T-helper 2 cell treated with Interferon-gamma antibody and Interleukin-4, amounts not matched to agents 5 μg/mL and 100 μg/mL, for 36 hours (primary cell): ENCODE data around the gene NGDN.
"Not testable (repeated sequence)": the region's sequence is repeated elsewhere in the genome, so short reads cannot be mapped to it uniquely, and the experiment has no call there.

Source experiments
- DNase-seq: peaks from one replicate; pipeline ENCODE4 v3.0.0; 2021; ENCODE audit warnings: low spot score
- H3K27ac Mint-ChIP-seq: one replicate; pipeline ENCODE4 v1.8.0; 2021; ENCODE audit warnings: mild to moderate bottlenecking, mixed read lengths
- H3K27me3 Mint-ChIP-seq: one replicate; pipeline ENCODE4 v1.8.0; 2021; ENCODE audit warnings: low read depth, mixed read lengths
- H3K36me3 Mint-ChIP-seq: one replicate; pipeline ENCODE4 v1.8.0; 2021; ENCODE audit warnings: low read depth, mixed read lengths
- H3K4me1 Mint-ChIP-seq: one replicate; pipeline ENCODE4 v1.8.0; 2021; ENCODE audit warnings: low read depth, mixed read lengths
- H3K4me3 Mint-ChIP-seq: one replicate; pipeline ENCODE4 v1.8.0; 2022; ENCODE audit warnings: mild to moderate bottlenecking, moderate library complexity, mixed read lengths
- H3K9me3 Mint-ChIP-seq: one replicate; pipeline ENCODE4 v1.8.0; 2021; ENCODE audit warnings: mixed read lengths

Gene NGDN

GRCh38 chr14:23469127-23469905 lies at the start of gene NGDN:
NGDN (plus strand) TSS chr14:23469703; CDS start chr14:23469716, 13 bp downstream.
- H3K9me3 Mint-ChIP-seq, result peaks cover 2% of the 10 kb centered on the region
- peaks cover 6% of the 10 kb centered on the region for H3K4me1 Mint-ChIP-seq
- no peak within 1 kb of the TSS for H3K27ac Mint-ChIP-seq
- no peak within 1 kb of the TSS for H3K4me3 Mint-ChIP-seq
- peak; percentile 92 for DNase-seq
- H3K27me3 Mint-ChIP-seq, result no peaks in the 10 kb centered on the region
- H3K36me3 Mint-ChIP-seq, result peaks cover 11% of the 10 kb centered on the region

- H3K27me3 Mint-ChIP-seq, result peaks cover under 1% of the 10 kb centered on the region
- H3K27ac Mint-ChIP-seq, result no peak overlapping the region
- no peak overlapping the region for H3K4me3 Mint-ChIP-seq
- H3K9me3 Mint-ChIP-seq, result no peaks in the 10 kb centered on the region
- DNase-seq, result peak; percentile 9
- peaks cover 4% of the 10 kb centered on the region for H3K4me1 Mint-ChIP-seq
- H3K36me3 Mint-ChIP-seq, result no peaks in the 10 kb centered on the region
Observed at GRCh38 chr14:23421594-23421993, 47.9 kb upstream of the NGDN start.

- Mint-ChIP-seq H3K9me3 (no peaks in the 10 kb centered on the region), H3K4me1 (peaks cover 4% of the 10 kb centered on the region), H3K36me3 (no peaks in the 10 kb centered on the region), H3K4me3 (no peak overlapping the region), H3K27ac (no peak overlapping the region), H3K27me3 (peaks cover 3% of the 10 kb centered on the region)
- no peak for DNase-seq
Observed at GRCh38 chr14:23423657-23424056, 45.8 kb upstream of the NGDN start.

GRCh38 chr14:23425169-23425568 lies 44.3 kb upstream of the NGDN start:
- Mint-ChIP-seq H3K4me1 (peaks cover 4% of the 10 kb centered on the region), H3K4me3 (no peak overlapping the region), H3K27ac (no peak overlapping the region), H3K9me3 (no peaks in the 10 kb centered on the region), H3K27me3 (peaks cover 3% of the 10 kb centered on the region), H3K36me3 (no peaks in the 10 kb centered on the region)
- DNase-seq, result no peak

GRCh38 chr14:23425798-23426197 lies 43.7 kb upstream of the NGDN start:
- DNase-seq, H3K36me3 Mint-ChIP-seq, H3K27me3 Mint-ChIP-seq, H3K9me3 Mint-ChIP-seq, H3K27ac Mint-ChIP-seq, H3K4me3 Mint-ChIP-seq, H3K4me1 Mint-ChIP-seq: not testable (repeated sequence)

- no peak for DNase-seq
- H3K4me3 Mint-ChIP-seq, result no peak overlapping the region
- no peaks in the 10 kb centered on the region for H3K4me1 Mint-ChIP-seq
- H3K9me3 Mint-ChIP-seq, result no peaks in the 10 kb centered on the region
- no peaks in the 10 kb centered on the region for H3K36me3 Mint-ChIP-seq
- no peak overlapping the region for H3K27ac Mint-ChIP-seq
- H3K27me3 Mint-ChIP-seq, result peaks cover 3% of the 10 kb centered on the region
Observed at GRCh38 chr14:23428686-23429495, 40.6 kb upstream of the NGDN start.

- Mint-ChIP-seq H3K27ac (no peak overlapping the region), H3K9me3 (no peaks in the 10 kb centered on the region), H3K36me3 (no peaks in the 10 kb centered on the region), H3K27me3 (peaks cover 3% of the 10 kb centered on the region), H3K4me1 (no peaks in the 10 kb centered on the region), H3K4me3 (no peak overlapping the region)
- DNase-seq, result no peak
Observed at GRCh38 chr14:23430016-23430722, 39.3 kb upstream of the NGDN start.

- no peak for DNase-seq
- no peaks in the 10 kb centered on the region for H3K9me3 Mint-ChIP-seq
- H3K4me3 Mint-ChIP-seq, result no peak overlapping the region
- H3K27ac Mint-ChIP-seq, result no peak overlapping the region
- no peaks in the 10 kb centered on the region for H3K36me3 Mint-ChIP-seq
- peaks cover 3% of the 10 kb centered on the region for H3K27me3 Mint-ChIP-seq
- H3K4me1 Mint-ChIP-seq, result no peaks in the 10 kb centered on the region
Observed at GRCh38 chr14:23430723-23431085, 38.8 kb upstream of the NGDN start.

- Mint-ChIP-seq H3K36me3 (no peaks in the 10 kb centered on the region), H3K27me3 (peaks cover 3% of the 10 kb centered on the region), H3K4me3 (no peak overlapping the region), H3K9me3 (no peaks in the 10 kb centered on the region), H3K4me1 (no peaks in the 10 kb centered on the region), H3K27ac (no peak overlapping the region)
- DNase-seq, result no peak
Observed at GRCh38 chr14:23431486-23431885, 38.0 kb upstream of the NGDN start.

GRCh38 chr14:23432102-23432925 lies 37.2 kb upstream of the NGDN start:
- no peaks in the 10 kb centered on the region for H3K27me3 Mint-ChIP-seq
- H3K4me1 Mint-ChIP-seq, result no peaks in the 10 kb centered on the region
- DNase-seq, result no peak
- H3K4me3 Mint-ChIP-seq, result no peak overlapping the region
- H3K27ac Mint-ChIP-seq, result no peak overlapping the region
- no peaks in the 10 kb centered on the region for H3K36me3 Mint-ChIP-seq
- no peaks in the 10 kb centered on the region for H3K9me3 Mint-ChIP-seq

GRCh38 chr14:23432946-23433345 lies 36.6 kb upstream of the NGDN start:
- Mint-ChIP-seq H3K9me3 (no peaks in the 10 kb centered on the region), H3K27me3 (no peaks in the 10 kb centered on the region), H3K4me3 (no peak overlapping the region), H3K36me3 (no peaks in the 10 kb centered on the region), H3K27ac (no peak overlapping the region), H3K4me1 (no peaks in the 10 kb centered on the region)
- no peak for DNase-seq

- Mint-ChIP-seq H3K4me3 (no peak overlapping the region), H3K27me3 (no peaks in the 10 kb centered on the region), H3K27ac (no peak overlapping the region), H3K4me1 (no peaks in the 10 kb centered on the region), H3K36me3 (no peaks in the 10 kb centered on the region), H3K9me3 (no peaks in the 10 kb centered on the region)
- DNase-seq, result no peak
Observed at GRCh38 chr14:23433457-23433856, 36.0 kb upstream of the NGDN start.

GRCh38 chr14:23434488-23435222 lies 34.8 kb upstream of the NGDN start:
- Mint-ChIP-seq H3K36me3 (no peaks in the 10 kb centered on the region), H3K4me3 (no peak overlapping the region), H3K27ac (no peak overlapping the region), H3K9me3 (no peaks in the 10 kb centered on the region), H3K27me3 (no peaks in the 10 kb centered on the region), H3K4me1 (no peaks in the 10 kb centered on the region)
- no peak for DNase-seq
